HG03025 (cell line): ENCODE measurements around the gene TIMP4.

Source experiments
- ATAC-seq: cut with Tn5 transposase; IDR thresholded peaks from one replicate; pipeline ENCODE4 v1.9.1; 2021; ENCODE audit warnings: mild to moderate bottlenecking, moderate library complexity; ENCODE audit not compliant: unreplicated experiment, low FRiP score

TIMP4 gene

DNA sequence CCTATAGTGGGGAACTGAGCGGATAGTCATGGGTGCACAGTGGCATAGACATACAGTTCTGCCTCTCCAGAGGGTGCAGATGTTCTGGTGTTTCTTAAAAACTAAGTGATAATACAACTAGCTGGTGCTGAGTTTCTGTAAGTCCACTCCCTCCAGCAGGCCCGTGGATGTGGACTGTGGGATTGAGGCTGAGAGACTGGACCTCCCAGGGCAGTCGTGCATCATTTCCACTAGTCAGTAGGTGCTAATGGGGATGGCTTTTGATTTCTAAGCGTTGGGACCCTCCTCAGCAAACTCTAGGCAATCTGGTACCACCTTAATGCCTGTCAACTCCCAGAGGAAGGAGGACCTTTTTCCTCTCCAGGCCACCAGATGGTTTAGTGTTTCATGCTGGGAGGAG is 27.3 kb upstream of the TIMP4 start:
- no peak for ATAC-seq

DNA sequence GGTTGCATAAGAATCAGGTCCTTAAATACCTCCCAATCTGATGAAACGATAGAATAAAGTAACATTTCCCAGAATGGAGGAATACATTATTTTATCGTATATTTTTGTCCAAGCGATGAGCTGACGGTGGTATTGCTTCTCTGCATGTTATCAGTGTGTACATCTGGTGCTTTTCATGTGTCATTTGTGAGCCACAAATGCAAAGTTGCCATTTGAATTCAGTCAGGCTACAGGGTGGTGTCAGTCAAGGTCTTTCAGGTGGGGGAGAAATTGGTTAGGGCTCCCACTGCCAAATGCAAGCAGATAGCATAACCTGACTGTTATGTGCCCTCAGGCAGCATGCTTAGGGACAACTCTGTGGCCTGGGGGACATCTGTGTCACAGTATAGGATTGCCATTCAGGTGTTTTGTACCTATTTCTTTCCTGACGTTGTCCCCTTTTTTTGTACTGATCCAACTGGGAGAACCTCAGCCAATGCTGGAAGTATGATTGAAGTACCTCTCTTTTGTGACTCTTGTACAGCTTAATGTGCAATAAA is 26.5 kb upstream of the TIMP4 start:
- ATAC-seq = no peak

- ATAC-seq = no peak
Measured at GRCh38 chr3:12184541-12184940, 25.8 kb upstream of the TIMP4 start.

- ATAC-seq = no peak
Measured at GRCh38 chr3:12182687-12183441, 24.2 kb upstream of the TIMP4 start.

DNA sequence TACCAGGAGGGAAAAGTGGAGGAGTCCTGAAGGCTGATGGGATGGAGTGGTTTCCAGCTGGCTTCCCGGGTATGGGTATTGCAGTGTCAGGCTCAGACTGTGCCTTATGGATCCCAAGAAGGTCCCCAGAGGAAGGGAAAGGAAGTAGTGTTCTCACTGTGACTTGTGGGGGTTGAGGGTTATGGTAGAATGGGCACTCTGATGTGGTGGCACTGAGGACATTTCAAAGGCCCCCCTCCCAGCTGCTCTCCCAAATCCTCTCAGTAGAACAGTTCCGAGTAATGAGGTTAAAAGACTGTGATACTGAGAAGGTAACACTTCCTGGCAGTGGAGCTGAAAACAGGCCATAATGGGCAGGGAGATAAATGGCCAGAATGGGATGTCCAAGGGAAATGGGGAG is 23.1 kb upstream of the TIMP4 start:
- ATAC-seq = no peak

DNA sequence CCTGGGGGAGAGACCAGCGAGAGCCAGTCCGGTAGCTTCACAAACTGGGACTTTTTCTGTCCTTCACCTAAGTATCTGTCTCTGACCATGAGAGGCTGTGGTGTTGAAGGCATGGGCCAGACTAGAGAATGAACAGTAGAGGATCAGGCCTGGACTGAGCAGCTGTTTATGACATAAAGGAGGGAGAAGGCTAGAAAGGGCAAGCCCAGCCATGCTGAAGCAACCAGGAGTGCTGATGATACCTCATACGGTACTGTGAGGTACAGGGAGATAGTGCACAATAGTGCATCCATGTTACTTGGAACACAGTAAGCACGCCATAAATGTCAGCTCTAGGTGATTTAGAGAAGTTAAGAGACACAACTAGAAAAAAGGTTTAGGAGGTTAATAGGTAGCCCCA is 22.6 kb upstream of the TIMP4 start:
- ATAC-seq = no peak

- ATAC-seq = no peak
Measured at GRCh38 chr3:12180631-12181030, 21.9 kb upstream of the TIMP4 start.

DNA sequence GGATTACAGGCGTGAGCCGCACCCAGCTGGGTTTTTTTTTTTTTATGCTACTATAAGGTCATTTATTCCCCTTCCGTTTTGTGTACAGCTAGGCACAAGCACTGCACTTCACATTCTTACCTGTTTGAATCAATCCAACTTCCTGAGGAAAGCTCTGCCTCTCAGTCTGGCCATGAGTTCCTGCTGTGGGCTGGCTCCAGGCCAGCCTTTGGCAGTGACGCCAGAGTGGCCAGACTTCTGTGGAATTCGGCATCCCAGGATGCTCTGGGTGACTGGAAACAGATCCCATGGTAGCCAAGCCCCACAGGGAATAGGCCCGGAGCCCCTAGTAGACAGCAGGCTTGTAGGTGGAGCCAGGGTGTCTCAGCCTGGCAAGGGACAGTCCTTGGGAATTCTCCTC is 21.5 kb upstream of the TIMP4 start:
- ATAC-seq = no peak

GRCh38 chr3:12179441-12179840 is 20.7 kb upstream of the TIMP4 start:
- no peak for ATAC-seq

- no peak for ATAC-seq
Measured at GRCh38 chr3:12178091-12178820, 19.5 kb upstream of the TIMP4 start.

- ATAC-seq = no peak
Measured at GRCh38 chr3:12177126-12177525, 18.4 kb upstream of the TIMP4 start.

DNA sequence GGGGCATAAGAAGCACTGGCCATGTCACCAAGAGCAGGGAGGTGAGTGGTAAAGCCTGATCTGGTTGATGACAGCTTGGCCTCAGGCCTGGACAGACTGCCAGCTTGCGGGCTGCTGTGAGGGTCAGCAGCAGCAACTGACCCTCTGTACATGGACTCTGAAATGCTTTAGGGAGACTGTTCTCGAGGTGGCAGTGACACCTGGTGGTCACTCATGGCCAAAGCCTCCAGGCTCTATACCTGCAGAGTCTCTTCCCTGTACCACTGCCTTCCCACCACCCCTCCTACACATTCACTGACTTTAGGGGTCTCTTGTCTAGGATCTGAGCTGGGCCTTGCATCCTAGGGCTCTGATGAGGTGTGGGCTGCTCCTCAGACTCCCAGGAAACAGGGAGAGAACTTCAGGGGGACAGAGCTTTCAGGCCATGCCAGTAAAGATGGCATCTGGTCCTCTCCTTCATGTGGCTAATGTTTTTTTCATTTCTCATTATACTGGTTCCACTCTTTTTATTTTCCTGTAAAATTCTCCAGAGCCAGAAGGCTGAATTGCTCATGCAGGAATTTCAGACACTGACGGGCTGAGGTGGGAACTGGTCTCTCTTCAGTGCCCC is 17.2 kb upstream of the TIMP4 start:
- peak; percentile 72 for ATAC-seq

DNA sequence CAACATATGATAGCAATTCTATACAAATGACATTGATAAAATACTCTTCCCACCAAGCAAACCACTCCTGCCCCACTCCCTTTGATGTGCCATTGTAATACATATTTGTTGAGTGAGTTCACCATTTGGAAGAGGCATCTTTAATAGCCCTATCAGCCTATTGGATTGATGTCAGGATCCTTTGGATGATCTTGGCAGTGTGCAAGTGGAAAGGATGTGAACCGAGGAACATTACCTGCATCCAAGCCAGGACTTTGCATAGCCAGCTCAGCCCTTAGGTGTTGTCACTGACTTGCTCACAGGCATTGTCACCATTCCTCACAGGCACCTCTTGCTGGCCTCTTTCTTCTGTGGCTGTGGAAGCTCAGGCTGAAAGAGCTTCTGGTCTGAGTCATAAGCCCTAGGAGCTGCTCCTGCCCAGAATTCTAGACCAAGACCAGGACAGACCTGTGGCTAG is 16.5 kb upstream of the TIMP4 start:
- ATAC-seq = no peak

DNA sequence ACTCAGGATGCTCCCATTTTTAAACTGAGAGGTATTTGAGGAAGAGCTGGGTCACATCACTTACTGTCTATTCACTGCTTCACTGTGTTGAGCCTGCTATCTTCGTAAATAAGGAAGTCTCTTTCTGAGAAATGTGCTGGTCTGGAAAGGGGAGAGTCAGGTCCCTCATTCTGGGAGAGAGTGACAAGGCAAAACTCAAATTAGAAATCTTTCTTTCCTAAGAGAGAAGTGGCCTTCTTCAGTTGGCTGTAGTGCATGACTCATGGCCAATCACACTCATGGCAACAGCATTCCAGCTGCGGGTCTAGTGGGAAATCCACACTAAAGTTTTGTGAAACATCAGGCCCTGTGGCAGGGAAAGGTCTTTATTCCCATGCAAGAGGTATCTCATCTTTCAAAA is 11.5 kb upstream of the TIMP4 start:
- no peak for ATAC-seq

- ATAC-seq = no peak
Measured at GRCh38 chr3:12165909-12166308, 7.2 kb upstream of the TIMP4 start.

GRCh38 chr3:12159227-12159601 is 502 bp upstream of the TIMP4 start:
- ATAC-seq = no peak

GRCh38 chr3:12157026-12157425 is 1.7 kb downstream of the TIMP4 start:
- ATAC-seq = no peak

DNA sequence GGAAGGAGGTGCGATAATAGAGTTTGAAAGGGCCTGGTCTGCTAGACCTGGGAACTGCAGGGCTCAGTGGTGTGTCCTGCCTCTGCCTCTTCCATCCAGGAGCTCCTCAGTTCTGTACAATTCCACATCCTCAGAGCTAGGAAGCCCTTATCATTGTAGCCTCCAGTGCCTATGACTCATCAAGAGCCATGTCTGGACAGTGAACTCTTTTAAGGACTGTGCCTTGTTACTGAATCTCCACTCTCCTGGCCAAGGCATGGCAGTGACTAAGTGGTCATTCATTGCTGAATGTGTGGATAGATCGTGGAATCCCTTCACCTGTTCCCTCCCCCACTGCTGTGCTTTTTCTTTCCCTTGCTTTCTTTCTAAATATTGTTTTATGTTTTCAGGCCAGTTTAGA is 2.9 kb downstream of the TIMP4 start:
- no peak for ATAC-seq

DNA sequence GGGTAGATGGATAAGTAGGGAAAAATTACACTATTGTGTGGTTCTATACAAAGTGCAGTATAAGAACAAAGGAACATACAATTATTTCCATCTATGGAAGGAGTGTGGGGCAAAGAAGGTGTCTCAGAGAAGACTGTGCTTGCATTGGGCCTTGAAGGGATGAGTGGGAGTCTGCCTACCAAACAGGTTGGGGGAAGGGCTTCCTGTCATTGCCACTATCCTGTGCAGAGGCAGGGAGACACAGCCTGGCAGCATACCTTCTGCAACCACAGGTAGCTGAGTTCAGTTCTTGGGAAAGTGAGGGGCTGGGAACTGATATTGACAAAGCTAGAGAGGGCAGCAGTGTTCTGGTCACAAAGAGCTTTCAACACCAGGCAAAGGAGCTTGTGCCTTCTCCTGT is 3.4 kb downstream of the TIMP4 start:
- ATAC-seq = no peak

DNA sequence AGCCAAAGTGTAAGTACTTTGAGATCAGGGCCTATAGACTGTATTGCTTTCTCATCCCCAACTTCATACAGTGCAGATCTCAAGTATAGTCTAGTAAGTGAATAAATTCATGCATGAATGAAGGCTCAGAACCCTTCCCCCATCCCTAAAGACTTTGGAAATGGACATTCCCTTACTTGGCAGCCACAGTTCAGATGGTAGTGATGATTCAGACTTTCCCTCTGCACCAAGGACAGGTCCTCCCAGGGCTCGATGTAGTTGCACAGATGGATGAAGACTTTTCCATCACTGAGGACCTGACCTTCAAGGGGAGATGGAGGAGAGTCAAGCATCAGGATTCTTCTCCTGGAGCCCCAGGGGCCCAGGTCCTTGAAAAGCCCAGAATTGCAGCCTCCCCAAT is 4.6 kb downstream of the TIMP4 start:
- ATAC-seq = no peak

- ATAC-seq = no peak
Measured at GRCh38 chr3:12150112-12150511, 8.6 kb downstream of the TIMP4 start.
